Common myeloid progenitor, CD34-positive (primary cell): ENCODE measurements around the gene NOS1AP.

Experiments used
- CTCF ChIA-PET: fragments of 350-600 bp; sonication (Branson Sonifier 250); formaldehyde crosslinking; loops from one replicate; lab custom pipeline; 2021; ENCODE audit warnings: antibody characterized with exemption; lab: Charles Lee
- POLR2A ChIA-PET: fragments of 350-600 bp; sonication (Branson Sonifier 250); formaldehyde crosslinking; loops from one replicate; lab custom pipeline; 2021; ENCODE audit warnings: antibody characterized with exemption; lab: Charles Lee
- DNase-seq, 3 donors: peaks; one replicate each; pipeline versions ENCODE4 v3.0.0 to v3.0.0-alpha.2; 2013
- H3K27ac ChIP-seq, 2 experiments: 1 replicate in 1 of 2; 2 replicates in 1 of 2; pipeline ENCODE4 v1.7.0; 2013; ENCODE audit warnings: inconsistent platforms in 2 of 2, low read length in 2 of 2, mild to moderate bottlenecking in 2 of 2, low read depth in 1 of 2, moderate library complexity in 1 of 2; ENCODE audit not compliant: severe bottlenecking in 2 of 2, insufficient read depth in 1 of 2, poor library complexity in 1 of 2
- H3K27me3 ChIP-seq, 5 experiments: replicated peaks in 2 of 5; 1 replicate in 3 of 5; 2 replicates in 2 of 5; pipeline versions ENCODE4 v1.6.1 to v1.7.0; 2013; ENCODE audit warnings: low read length in 4 of 5, mild to moderate bottlenecking in 2 of 5, moderate library complexity in 2 of 5, inconsistent platforms in 1 of 5; ENCODE audit not compliant: insufficient read depth in 5 of 5, control insufficient read depth in 4 of 5
- H3K36me3 ChIP-seq, 4 experiments: 1 replicate in 2 of 4; 2 replicates in 2 of 4; pipeline versions ENCODE4 v1.6.1 to v1.7.0; 2013; ENCODE audit warnings: low read length in 3 of 4, control low read depth in 1 of 4, mild to moderate bottlenecking in 1 of 4; ENCODE audit not compliant: control insufficient read depth in 4 of 4, insufficient read depth in 4 of 4
- H3K4me1 ChIP-seq, 4 experiments: 1 replicate in 3 of 4; 2 replicates in 1 of 4; pipeline versions ENCODE4 v1.6.1 to v1.7.1; 2013; ENCODE audit warnings: low read length in 3 of 4, mild to moderate bottlenecking in 3 of 4, control low read depth in 1 of 4, inconsistent platforms in 1 of 4, moderate library complexity in 1 of 4; ENCODE audit not compliant: control insufficient read depth in 4 of 4, insufficient read depth in 4 of 4; ENCODE audit errors: control extremely low read depth in 1 of 4
- H3K4me3 ChIP-seq, 7 experiments: 1 replicate in 4 of 7; 2 replicates in 3 of 7; pipeline versions ENCODE4 v1.5.1 to v1.7.0; 2013; ENCODE audit warnings: mild to moderate bottlenecking in 7 of 7, low read length in 6 of 7, moderate library complexity in 6 of 7, inconsistent platforms in 2 of 7, low read depth in 2 of 7, control low read depth in 1 of 7; ENCODE audit not compliant: insufficient read depth in 4 of 7, control insufficient read depth in 1 of 7; ENCODE audit errors: extremely low read depth in 1 of 7
- H3K9me3 ChIP-seq, 5 experiments: 1 replicate in 4 of 5; 2 replicates in 1 of 5; pipeline versions ENCODE4 v1.6.1 to v1.7.1; 2013; ENCODE audit warnings: low read length in 4 of 5, mild to moderate bottlenecking in 2 of 5, inconsistent platforms in 1 of 5, low read depth in 1 of 5, moderate library complexity in 1 of 5; ENCODE audit not compliant: control insufficient read depth in 4 of 5, insufficient read depth in 2 of 5; ENCODE audit errors: control extremely low read depth in 1 of 5
- WGBS: methylation state at CpG from one replicate; pipeline ENCODE4 v1.1.5; 2013; ENCODE audit not compliant: insufficient coverage; 5-methylcytosine and 5-hydroxymethylcytosine counted together

The NOS1AP gene

DNA sequence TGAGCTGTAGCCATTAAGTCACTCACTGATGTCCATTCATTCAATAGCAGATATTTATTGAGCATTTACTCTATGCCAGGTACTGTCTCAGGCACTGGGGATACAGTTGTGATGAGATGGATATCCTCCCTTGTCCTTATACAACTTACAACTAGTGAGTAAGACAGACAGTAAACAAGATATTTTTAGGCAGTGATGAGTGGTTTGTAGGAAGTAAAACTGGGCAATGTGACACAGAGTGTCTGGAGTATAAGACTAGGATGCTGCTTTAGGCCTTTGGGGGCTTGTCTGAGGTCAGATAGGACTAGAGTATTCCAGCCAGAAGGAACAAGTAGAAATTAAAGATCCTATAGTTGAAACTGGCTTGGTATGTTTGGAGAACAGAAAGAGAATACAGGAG is 41.4 kb downstream of the NOS1AP start:
- H3K4me1 ChIP-seq, result peaks cover 0 to 10% (median 0%) of the 10 kb centered on the region in 4 experiments
- POLR2A ChIA-PET, result no interaction called here
- CTCF ChIA-PET, result no interaction called here
- H3K27me3 ChIP-seq, result no peaks in the 10 kb centered on the region
- no peak overlapping the region for H3K4me3 ChIP-seq
- no peak overlapping the region for H3K27ac ChIP-seq
- peaks cover 2 to 10% (median 6%) of the 10 kb centered on the region in 5 experiments for H3K9me3 ChIP-seq
- H3K36me3 ChIP-seq, result no peaks in the 10 kb centered on the region
- no peak for DNase-seq

DNA sequence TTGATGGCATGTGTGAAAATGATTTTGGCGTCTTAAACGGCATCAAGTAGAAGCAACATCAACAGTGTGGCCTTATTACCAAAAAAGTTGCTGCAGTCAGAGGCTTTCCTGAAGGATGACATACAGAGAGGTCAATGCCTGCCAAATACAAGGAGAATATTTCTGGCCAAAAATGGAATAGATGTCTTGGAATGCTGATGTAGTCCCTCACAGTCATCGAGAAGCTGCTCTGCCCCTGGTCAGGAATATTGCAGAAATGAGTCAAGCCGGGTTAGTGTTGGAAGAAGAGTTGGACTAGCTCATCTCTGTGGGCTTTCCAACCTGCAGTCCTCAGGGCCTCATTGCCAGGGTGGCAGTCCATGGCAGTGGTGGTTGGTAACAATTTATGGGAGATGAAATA is 42.1 kb downstream of the NOS1AP start:
- Histone ChIP-seq H3K27ac (no peak overlapping the region), H3K27me3 (no peaks in the 10 kb centered on the region), H3K4me3 (no peak overlapping the region), H3K4me1 (peaks cover 0 to 11% (median under 1%) of the 10 kb centered on the region in 4 experiments), H3K36me3 (no peaks in the 10 kb centered on the region), H3K9me3 (peaks cover 2 to 10% (median 4%) of the 10 kb centered on the region in 5 experiments)
- 100% methylated on average over 4 of the region's 4 CpGs for WGBS
- ChIA-PET POLR2A (no interaction called here), CTCF (no interaction called here)
- no peak for DNase-seq

DNA sequence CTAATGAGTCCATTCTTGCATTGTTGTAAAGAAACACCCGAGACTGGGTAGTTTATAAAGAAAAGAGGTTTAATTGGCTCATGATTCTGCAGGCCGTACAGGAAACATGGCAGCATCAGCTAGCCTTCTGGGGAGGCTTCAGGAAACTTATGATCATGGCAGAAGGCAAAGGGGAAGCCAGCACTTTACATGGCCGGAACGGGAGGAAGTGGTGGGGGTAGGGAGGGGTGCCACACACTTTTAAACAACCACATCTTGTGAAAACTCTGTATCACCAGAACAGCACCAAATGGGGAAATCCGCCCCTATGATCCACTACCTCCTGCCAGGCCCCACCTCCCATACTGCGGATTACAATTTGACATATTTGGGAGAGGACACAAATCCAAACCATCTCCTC is 43.9 kb downstream of the NOS1AP start:
- DNase-seq, result peak in 2 of 3 donors; percentile 47 to 67
- WGBS, result 58% methylated on average over 4 of the region's 6 CpGs
- Histone ChIP-seq H3K4me3 (no peak overlapping the region), H3K9me3 (peaks cover 2 to 10% (median 4%) of the 10 kb centered on the region in 5 experiments), H3K27me3 (no peaks in the 10 kb centered on the region), H3K4me1 (peaks cover 0 to 18% (median 6%) of the 10 kb centered on the region in 4 experiments), H3K36me3 (no peaks in the 10 kb centered on the region), H3K27ac (no peak overlapping the region)
- ChIA-PET CTCF (no interaction called here), POLR2A (no interaction called here)

DNA sequence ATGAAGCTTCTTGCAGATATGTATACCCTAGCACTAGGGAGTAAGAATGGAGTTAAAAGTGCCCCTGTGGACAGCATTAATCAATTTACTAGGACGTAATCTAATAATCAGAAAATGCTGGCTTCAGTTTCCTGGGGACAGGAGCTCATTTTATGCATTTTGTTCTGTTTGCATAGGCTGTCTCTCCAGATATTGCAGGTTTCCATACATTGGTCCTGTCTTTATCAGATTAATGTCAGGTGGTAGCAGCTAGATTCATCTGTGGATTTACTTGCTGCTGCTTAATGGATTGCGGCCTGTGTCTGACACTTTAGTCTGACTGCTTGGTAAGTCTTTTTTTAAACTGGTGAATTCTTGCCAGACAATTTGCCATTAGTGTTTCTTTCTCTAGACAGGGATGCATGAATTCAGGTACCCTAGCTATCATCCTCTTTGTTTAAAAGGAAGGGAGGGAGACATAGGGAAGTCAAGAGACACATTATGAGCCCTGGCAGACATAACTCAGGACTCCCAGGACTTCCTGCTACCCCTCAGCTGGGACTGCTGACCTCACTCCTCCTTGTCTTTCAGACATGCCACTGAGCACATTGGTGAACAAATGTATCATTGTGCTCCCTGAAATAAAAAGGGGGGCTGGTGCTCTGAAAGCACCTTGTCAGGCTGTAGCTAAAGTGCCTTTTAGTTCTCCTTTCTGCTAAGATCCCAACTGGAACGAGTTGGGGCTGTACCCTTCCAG is 47.7 kb downstream of the NOS1AP start:
- Histone ChIP-seq H3K4me1 (peaks cover 0 to 18% (median 6%) of the 10 kb centered on the region in 4 experiments), H3K27me3 (no peaks in the 10 kb centered on the region), H3K9me3 (peaks cover 0 to 3% (median under 1%) of the 10 kb centered on the region in 5 experiments), H3K4me3 (no peak overlapping the region), H3K27ac (no peak overlapping the region), H3K36me3 (no peaks in the 10 kb centered on the region)
- DNase-seq, result no peak
- CTCF ChIA-PET, result interaction anchor here (1.5 kb wide), 1 partner anchor 19 kb away, joined by 4 read pairs; no protein-coding TSS in a partner anchor
- 72% methylated on average over 3 of the region's 3 CpGs for WGBS
- POLR2A ChIA-PET, result no interaction called here

DNA sequence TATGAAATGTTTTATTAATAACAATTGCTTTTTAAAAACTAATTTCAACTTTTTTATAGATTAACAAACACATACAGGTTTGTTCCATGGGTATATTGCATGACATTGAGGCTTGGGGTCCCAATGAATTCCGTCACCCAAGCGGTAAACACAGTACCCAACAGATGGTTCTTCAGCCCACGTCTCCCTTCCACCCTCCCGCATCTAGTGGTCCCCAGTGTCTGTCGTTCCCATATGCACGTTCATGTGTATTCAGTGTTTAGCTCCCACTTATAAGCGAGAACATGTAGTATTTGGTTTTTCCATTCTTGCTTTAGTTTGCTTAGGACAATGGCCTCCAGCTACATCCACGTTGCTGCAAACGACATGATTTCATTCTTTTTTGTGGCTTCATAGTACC is 48.6 kb downstream of the NOS1AP start:
- Histone ChIP-seq H3K4me1 (peaks cover 0 to 16% (median 6%) of the 10 kb centered on the region in 4 experiments), H3K36me3 (no peaks in the 10 kb centered on the region), H3K27me3 (no peaks in the 10 kb centered on the region), H3K4me3 (no peak overlapping the region), H3K27ac (no peak overlapping the region), H3K9me3 (peaks cover 0 to 3% (median 0%) of the 10 kb centered on the region in 5 experiments)
- WGBS, result 96% methylated on average over 7 of the region's 9 CpGs
- ChIA-PET POLR2A (no interaction called here), CTCF (no interaction called here)
- no peak for DNase-seq

DNA sequence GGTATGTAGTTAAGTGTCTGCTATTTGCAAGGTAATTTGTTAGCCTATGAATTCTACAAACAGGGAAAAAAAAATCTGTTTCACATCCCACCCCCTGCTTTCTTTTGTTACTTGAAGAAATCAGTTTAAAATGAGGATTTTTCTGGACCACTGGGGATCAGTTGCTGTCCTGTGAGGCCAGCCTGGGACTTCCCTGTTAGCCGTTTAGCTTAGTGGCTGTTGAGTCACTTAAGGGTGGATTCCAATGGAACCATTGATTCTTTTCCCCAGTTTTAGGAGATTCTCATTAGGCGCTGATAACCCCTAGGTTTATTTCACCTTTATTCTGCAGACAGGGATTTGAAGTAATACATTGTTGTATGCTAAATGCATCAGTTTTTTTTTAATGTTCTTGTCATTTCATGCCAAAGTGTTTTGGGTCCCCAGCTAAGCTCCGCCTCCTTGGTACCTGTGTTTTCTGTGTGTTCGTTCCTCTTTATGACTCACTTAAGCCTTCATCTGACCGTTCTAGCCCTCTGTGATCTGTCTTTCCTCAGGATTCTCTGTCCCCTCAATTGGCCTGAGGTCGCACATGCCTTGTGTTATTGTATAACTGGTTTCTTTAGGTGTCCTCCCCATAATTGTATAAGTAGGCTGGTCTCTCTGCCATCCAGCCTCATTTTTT is 59.3 kb downstream of the NOS1AP start:
- 82% methylated on average over 3 of the region's 6 CpGs for WGBS

DNA sequence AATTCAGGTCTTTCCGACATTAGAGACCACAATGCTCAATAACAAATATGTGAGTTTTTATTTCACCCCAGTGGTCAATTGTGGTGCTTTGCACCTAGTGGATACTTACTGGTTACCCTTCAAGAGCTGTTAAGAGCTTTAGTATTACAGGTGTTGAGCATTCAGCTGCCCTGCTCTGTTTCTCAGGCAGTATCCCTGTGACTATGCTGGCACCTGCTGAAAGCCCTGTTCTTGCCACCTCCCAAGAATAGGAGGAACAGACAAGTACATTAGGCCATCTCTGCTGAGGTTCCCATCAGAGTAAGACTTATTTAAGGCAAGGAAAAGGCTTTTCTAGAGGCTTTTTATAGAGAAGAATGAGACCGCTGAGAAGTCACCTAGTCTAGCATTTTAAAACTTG is 60.8 kb downstream of the NOS1AP start:
- no peak for DNase-seq
- Histone ChIP-seq H3K27me3 (no peaks in the 10 kb centered on the region), H3K27ac (no peak overlapping the region), H3K36me3 (no peaks in the 10 kb centered on the region), H3K9me3 (peaks cover 0 to 5% (median 0%) of the 10 kb centered on the region in 5 experiments), H3K4me1 (no peaks in the 10 kb centered on the region), H3K4me3 (no peak overlapping the region)
- WGBS, result 100% methylated on average over 2 of the region's 2 CpGs
- ChIA-PET POLR2A (no interaction called here), CTCF (interaction anchor here (1.0 kb wide), 1 partner anchor 47 kb away, joined by 3 read pairs; no protein-coding TSS in a partner anchor)

More for the DNA sequence above, 59.3 kb downstream of the NOS1AP start:
- Histone ChIP-seq H3K4me3 (no peak overlapping the region), H3K27ac (no peak overlapping the region), H3K36me3 (no peaks in the 10 kb centered on the region), H3K4me1 (no peaks in the 10 kb centered on the region), H3K27me3 (no peaks in the 10 kb centered on the region), H3K9me3 (peaks cover 0 to 5% (median 0%) of the 10 kb centered on the region in 5 experiments)
- DNase-seq, result no peak
- POLR2A ChIA-PET, result no interaction called here
- CTCF ChIA-PET, result no interaction called here
